Fibroblast of lung (primary cell): Measurements from ENCODE around the gene SLC17A9. TPM values are rescaled to one million over a fixed set of nuclear protein-coding genes. Genes with fewer than 3 reads are reported as not detected.

ENCODE experiments used
- polyA plus RNA-seq, 2 donors: library from polyadenylated mRNA; depleted of rRNA in 1 of 2; stranded (reverse) in 1 of 2; unstranded in 1 of 2; fragments of >200 nt; gene quantifications; 2 replicates each; pipeline ENCODE4 v1.2.1, GENCODE V29; 2011 to 2012; ENCODE audit warnings: missing spikeins in 1 of 2
- total RNA-seq: library from RNA; depleted of rRNA; stranded (reverse); fragments of >200 nt; gene quantifications from 2 replicates; pipeline ENCODE4 v1.2.1, GENCODE V29; 2014

Gene SLC17A9
- total and polyA plus RNA-seq, 2 donors (not counting 1 experiment from before 2014, with no cell fraction given), result 6.4 to 6.8 TPM

Other genes starting within 250 kb of the SLC17A9 start
- under 0.01 and 0.33 TPM in 2 replicates for gene NTSR1, start 243.9 kb upstream of the SLC17A9 start, total RNA-seq
- 0.05 and 8.1 TPM in 2 replicates for gene NTSR1, start 243.9 kb upstream of the SLC17A9 start, polyA plus RNA-seq
- 18.5 and 20.3 TPM in 2 replicates for gene MRGBP, start 156.2 kb upstream of the SLC17A9 start, total RNA-seq
- 13.1 and 15.2 TPM in 2 replicates for gene MRGBP, start 156.2 kb upstream of the SLC17A9 start, polyA plus RNA-seq
- gene OGFR, start 147.9 kb upstream of the SLC17A9 start, total RNA-seq, result 30.8 and 34.0 TPM in 2 replicates
- gene OGFR, start 147.9 kb upstream of the SLC17A9 start, polyA plus RNA-seq, result 19.7 and 25.9 TPM in 2 replicates
- gene COL9A3, start 135.7 kb upstream of the SLC17A9 start, total RNA-seq, result 0.17 and 1.3 TPM in 2 replicates
- 0.17 and 0.59 TPM in 2 replicates for gene COL9A3, start 135.7 kb upstream of the SLC17A9 start, polyA plus RNA-seq
- 13.7 and 15.2 TPM in 2 replicates for gene TCFL5, start 90.9 kb upstream of the SLC17A9 start, total RNA-seq
- gene TCFL5, start 90.9 kb upstream of the SLC17A9 start, polyA plus RNA-seq, result 9.8 and 11.1 TPM in 2 replicates
- 27.7 and 33.2 TPM in 2 replicates for gene DIDO1, start 26.2 kb upstream of the SLC17A9 start, total RNA-seq
- gene DIDO1, start 26.2 kb upstream of the SLC17A9 start, polyA plus RNA-seq, result 25.9 and 28.8 TPM in 2 replicates
- gene GID8, start 14.6 kb upstream of the SLC17A9 start, total RNA-seq, result 33.9 and 38.8 TPM in 2 replicates
- 23.0 and 25.5 TPM in 2 replicates for gene GID8, start 14.6 kb upstream of the SLC17A9 start, polyA plus RNA-seq
- gene BHLHE23, start 54.3 kb downstream of the SLC17A9 start, total RNA-seq, result not detected in 2 replicates
- not detected in 2 replicates for gene BHLHE23, start 54.3 kb downstream of the SLC17A9 start, polyA plus RNA-seq